Cardiac muscle cell (in vitro differentiated cells and primary cell): ENCODE data around the gene MS4A12. TPM values are rescaled to one million over a fixed set of nuclear protein-coding genes. Genes with fewer than 3 reads are reported as not detected.

Experiments
- DNase-seq, 2 donors: peaks; one replicate each; pipeline versions ENCODE4 v3.0.0 to v3.0.0-alpha.2; 2010 to 2017; ENCODE audit warnings: low read depth in 1 of 2, low spot score in 1 of 2
- H3K27ac ChIP-seq: fragments of 200-600 bp; sonication (generic); 2 replicates; pipeline ENCODE4 v1.5.1; 2016
- H3K27me3 ChIP-seq: fragments of 200-600 bp; sonication (generic); 2 replicates; pipeline ENCODE4 v1.6.0; 2016; ENCODE audit warnings: control low read depth
- H3K36me3 ChIP-seq: fragments of 200-600 bp; sonication (generic); 2 replicates; pipeline ENCODE4 v1.5.1; 2016; ENCODE audit warnings: control low read depth
- H3K4me1 ChIP-seq: fragments of 200-600 bp; sonication (generic); 2 replicates; pipeline ENCODE4 v1.8.1; 2017; ENCODE audit warnings: low read depth, mild to moderate bottlenecking, mixed run types
- H3K4me3 ChIP-seq: fragments of 200-600 bp; sonication (generic); 2 replicates; pipeline ENCODE4 v1.5.1; 2016; ENCODE audit warnings: mild to moderate bottlenecking
- H3K9me3 ChIP-seq: fragments of 200-600 bp; sonication (generic); 2 replicates; pipeline ENCODE4 v1.5.1; 2017; ENCODE audit warnings: low read depth, mild to moderate bottlenecking, control low read depth
- CTCF ChIP-seq: IDR thresholded peaks from 2 replicates; pipeline ENCODE4 v1.5.1; 2012; ENCODE audit warnings: low read depth, mild to moderate bottlenecking, low read length
- polyA plus RNA-seq: library from polyadenylated mRNA; unstranded; fragments of >200 nt; fragmentation: Nextera tagmentation; extraction: Ambion mirVana; gene quantifications from 2 replicates; pipeline ENCODE4 v1.2.1, GENCODE V29; 2016
- total RNA-seq: library from RNA; depleted of rRNA; stranded (reverse); fragments of >200 nt; gene quantifications from 2 replicates; pipeline ENCODE4 v1.2.3, GENCODE V29; 2016

Gene MS4A12
- total and polyA plus RNA-seq, 2 experiments from 2014 or later = not detected

- TF ChIP-seq CTCF = no peak
- H3K4me1 ChIP-seq = no peaks in the 10 kb centered on the region
Measured at GRCh38 chr11:60457576-60457975, 35.0 kb upstream of the MS4A12 start.

DNA sequence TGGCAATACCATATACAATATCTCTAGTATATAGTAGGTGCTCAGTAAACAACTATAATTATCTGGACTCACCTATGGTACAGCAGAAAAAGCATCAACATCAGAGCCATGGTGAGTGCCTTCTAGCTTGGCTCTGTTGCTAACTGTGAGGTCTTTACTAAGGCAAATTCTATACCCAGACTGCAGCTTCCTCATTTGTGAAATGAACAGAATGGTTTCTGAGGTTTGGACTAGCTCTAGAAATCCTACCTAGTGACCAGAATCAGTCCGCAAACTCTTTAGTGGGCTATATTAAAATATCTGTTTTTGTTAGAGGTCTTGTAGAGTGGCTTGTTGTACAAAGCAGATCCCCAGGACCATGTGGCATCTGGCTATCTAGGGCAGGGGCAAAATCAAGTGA, 33.2 kb upstream of the MS4A12 start:
- TF ChIP-seq CTCF = no peak
- Histone ChIP-seq H3K27me3 (no peaks in the 10 kb centered on the region), H3K4me1 (no peaks in the 10 kb centered on the region), H3K9me3 (no peaks in the 10 kb centered on the region), H3K36me3 (no peaks in the 10 kb centered on the region), H3K4me3 (no peak overlapping the region), H3K27ac (no peak overlapping the region)
- DNase-seq = no peak

More at GRCh38 chr11:60457576-60457975, 35.0 kb upstream of the MS4A12 start:
- H3K27ac ChIP-seq = no peak overlapping the region
- DNase-seq = no peak
- no peaks in the 10 kb centered on the region for H3K36me3 ChIP-seq
- H3K9me3 ChIP-seq = no peaks in the 10 kb centered on the region
- no peak overlapping the region for H3K4me3 ChIP-seq
- no peaks in the 10 kb centered on the region for H3K27me3 ChIP-seq

GRCh38 chr11:60468829-60469228, 23.7 kb upstream of the MS4A12 start:
- Histone ChIP-seq H3K4me3 (no peak overlapping the region), H3K36me3 (no peaks in the 10 kb centered on the region), H3K27me3 (no peaks in the 10 kb centered on the region), H3K4me1 (no peaks in the 10 kb centered on the region), H3K27ac (no peak overlapping the region), H3K9me3 (no peaks in the 10 kb centered on the region)
- no peak for TF ChIP-seq CTCF
- no peak for DNase-seq

DNA sequence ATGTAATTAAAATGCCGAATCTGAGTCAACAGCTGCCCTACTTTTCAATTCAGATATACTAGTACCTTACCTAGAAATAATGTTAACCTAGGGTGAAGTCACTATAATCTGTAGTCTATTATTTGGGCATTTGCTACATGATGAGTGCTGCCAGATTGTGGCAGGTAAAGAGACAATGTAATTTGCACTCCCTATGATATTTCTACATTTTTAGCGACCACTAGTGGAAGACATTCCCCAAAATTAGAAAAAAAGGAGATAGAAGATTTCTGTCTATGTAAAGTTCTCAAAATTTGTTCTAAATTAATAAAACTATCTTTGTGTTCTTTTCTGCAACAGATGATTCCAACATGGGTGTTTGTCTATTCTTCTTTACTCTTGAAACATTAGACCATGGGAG, 22.9 kb upstream of the MS4A12 start:
- no peaks in the 10 kb centered on the region for H3K27me3 ChIP-seq
- no peak overlapping the region for H3K4me3 ChIP-seq
- DNase-seq = no peak
- no peak for TF ChIP-seq CTCF
- H3K36me3 ChIP-seq = no peaks in the 10 kb centered on the region
- no peaks in the 10 kb centered on the region for H3K4me1 ChIP-seq
- no peaks in the 10 kb centered on the region for H3K9me3 ChIP-seq
- H3K27ac ChIP-seq = no peak overlapping the region

GRCh38 chr11:60477035-60477445, 15.5 kb upstream of the MS4A12 start:
- Histone ChIP-seq H3K9me3 (no peaks in the 10 kb centered on the region), H3K36me3 (no peaks in the 10 kb centered on the region), H3K27me3 (no peaks in the 10 kb centered on the region), H3K4me3 (no peak overlapping the region), H3K27ac (no peak overlapping the region), H3K4me1 (no peaks in the 10 kb centered on the region)
- DNase-seq = no peak
- no peak for TF ChIP-seq CTCF

DNA sequence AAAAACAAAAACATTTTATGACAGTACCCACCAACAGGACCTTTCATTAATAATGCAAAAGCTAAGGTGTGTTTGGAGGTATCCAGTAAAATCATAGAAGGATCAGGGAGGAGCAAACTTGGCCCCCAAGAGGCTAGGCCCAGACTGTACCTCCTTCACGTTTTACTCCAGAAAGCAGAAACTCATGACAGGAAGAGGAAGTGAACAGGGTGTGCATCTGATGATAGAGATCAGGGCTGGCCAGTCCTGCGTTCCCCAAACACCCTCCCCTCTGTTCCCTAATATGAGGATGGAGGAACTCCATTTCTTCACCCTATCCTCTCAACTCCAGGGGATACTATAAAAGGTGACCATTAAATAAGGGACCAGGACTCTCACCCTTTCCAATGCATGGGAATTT, 10.2 kb upstream of the MS4A12 start:
- Histone ChIP-seq H3K27me3 (no peaks in the 10 kb centered on the region), H3K36me3 (no peaks in the 10 kb centered on the region), H3K9me3 (no peaks in the 10 kb centered on the region), H3K27ac (no peak overlapping the region), H3K4me1 (no peaks in the 10 kb centered on the region), H3K4me3 (no peak overlapping the region)
- no peak for TF ChIP-seq CTCF
- no peak for DNase-seq
